H9 (cell line): ENCODE data around the gene SLC35B3. TPM values are rescaled to one million over a fixed set of nuclear protein-coding genes. Genes with fewer than 3 reads are reported as not detected.

Source experiments
- DNase-seq: peaks from one replicate; pipeline ENCODE4 v3.0.0-alpha.2; 2017
- H2AFZ ChIP-seq: one replicate; pipeline ENCODE4 v1.6.1; 2013; ENCODE audit warnings: mild to moderate bottlenecking, low read length, control low read depth, moderate library complexity
- H2AK5ac ChIP-seq: 2 replicates; pipeline ENCODE4 v1.6.1; 2013; ENCODE audit warnings: low read length, control low read depth, mixed read lengths; ENCODE audit not compliant: insufficient read length
- H2BK120ac ChIP-seq: one replicate; pipeline ENCODE4 v1.6.1; 2013; ENCODE audit warnings: low read depth, mild to moderate bottlenecking, low read length, control low read depth, inconsistent platforms; ENCODE audit not compliant: poor library complexity, severe bottlenecking
- H2BK12ac ChIP-seq: 2 replicates; pipeline ENCODE4 v1.6.1; 2013; ENCODE audit warnings: low read length, control low read depth, mixed read lengths, low read depth; ENCODE audit not compliant: insufficient read length
- H2BK15ac ChIP-seq: 2 replicates; pipeline ENCODE4 v1.6.1; 2013; ENCODE audit warnings: low read depth, low read length, control low read depth
- H2BK20ac ChIP-seq: one replicate; pipeline ENCODE4 v1.6.1; 2013; ENCODE audit warnings: low read depth, mild to moderate bottlenecking, low read length, control low read depth, inconsistent platforms; ENCODE audit not compliant: poor library complexity, severe bottlenecking
- H2BK5ac ChIP-seq: 2 replicates; pipeline ENCODE4 v1.6.1; 2013; ENCODE audit warnings: low read length, control low read depth, mixed read lengths; ENCODE audit not compliant: insufficient read length
- H3K14ac ChIP-seq: 2 replicates; pipeline ENCODE4 v1.6.1; 2013; ENCODE audit warnings: low read length, control low read depth; ENCODE audit not compliant: insufficient read depth
- H3K18ac ChIP-seq: 2 replicates; pipeline ENCODE4 v1.6.1; 2013; ENCODE audit warnings: low read depth, mild to moderate bottlenecking, mixed read lengths, low read length, control low read depth; ENCODE audit not compliant: insufficient read length
- H3K23ac ChIP-seq: 2 replicates; pipeline ENCODE4 v1.6.1; 2013; ENCODE audit warnings: low read length, control low read depth, mixed read lengths, low read depth; ENCODE audit not compliant: insufficient read length
- H3K23me2 ChIP-seq: 2 replicates; pipeline ENCODE4 v1.6.1; 2013; ENCODE audit warnings: low read depth, mild to moderate bottlenecking, mixed read lengths, low read length, control low read depth; ENCODE audit not compliant: insufficient read length, poor library complexity, severe bottlenecking
- H3K27ac ChIP-seq: 2 replicates; pipeline ENCODE4 v1.5.1; 2013; ENCODE audit warnings: low read length, control low read depth, mixed read lengths, low read depth; ENCODE audit not compliant: insufficient read length
- H3K27me3 ChIP-seq: 2 replicates; pipeline ENCODE4 v1.6.1; 2013; ENCODE audit warnings: low read length, control low read depth, inconsistent platforms; ENCODE audit not compliant: insufficient read depth
- H3K4ac ChIP-seq: 2 replicates; pipeline ENCODE4 v1.6.1; 2013; ENCODE audit warnings: low read depth, mild to moderate bottlenecking, control low read depth, inconsistent platforms, low read length, moderate library complexity
- H3K4me1 ChIP-seq: 2 replicates; pipeline ENCODE4 v1.6.1; 2013; ENCODE audit warnings: low read length, control low read depth, inconsistent platforms; ENCODE audit not compliant: insufficient read depth
- H3K4me2 ChIP-seq: 2 replicates; pipeline ENCODE4 v1.6.1; 2013; ENCODE audit warnings: low read length, control low read depth, mixed read lengths; ENCODE audit not compliant: insufficient read length, insufficient read depth
- H3K56ac ChIP-seq: 2 replicates; pipeline ENCODE4 v1.6.1; 2013; ENCODE audit warnings: low read depth, mild to moderate bottlenecking, mixed read lengths, low read length, control low read depth; ENCODE audit not compliant: insufficient read length
- H3K79me1 ChIP-seq: 2 replicates; pipeline ENCODE4 v1.6.1; 2013; ENCODE audit warnings: low read depth, mild to moderate bottlenecking, moderate library complexity, low read length, control low read depth, inconsistent platforms; ENCODE audit not compliant: insufficient read depth, poor library complexity, severe bottlenecking
- H3K79me2 ChIP-seq: 2 replicates; pipeline ENCODE4 v1.6.1; 2013; ENCODE audit warnings: low read length, control low read depth, inconsistent platforms; ENCODE audit not compliant: insufficient read depth
- H3K9ac ChIP-seq: 2 replicates; pipeline ENCODE4 v1.6.1; 2013; ENCODE audit warnings: low read length, control low read depth, mixed read lengths; ENCODE audit not compliant: insufficient read length; ENCODE audit errors: extremely low read depth
- H3K9me3 ChIP-seq: one replicate; pipeline ENCODE4 v1.6.1; 2013; ENCODE audit warnings: low read depth, low read length, inconsistent platforms; ENCODE audit not compliant: control insufficient read depth
- H3T11ph ChIP-seq: one replicate; pipeline ENCODE4 v1.6.1; 2013; ENCODE audit warnings: mild to moderate bottlenecking, low read length, control low read depth, inconsistent platforms
- H4K20me1 ChIP-seq: one replicate; pipeline ENCODE4 v1.6.1; 2013; ENCODE audit not compliant: control insufficient read depth, insufficient read length, insufficient read depth
- H4K5ac ChIP-seq: 2 replicates; pipeline ENCODE4 v1.6.1; 2013; ENCODE audit warnings: low read depth, mild to moderate bottlenecking, mixed read lengths, low read length, control low read depth; ENCODE audit not compliant: insufficient read length
- H4K8ac ChIP-seq: replicated peaks from 2 replicates; pipeline ENCODE4 v1.6.1; 2013; ENCODE audit warnings: low read length, control low read depth, mixed read lengths, low read depth; ENCODE audit not compliant: insufficient read length
- H4K91ac ChIP-seq: 2 replicates; pipeline ENCODE4 v1.6.1; 2013; ENCODE audit warnings: low read depth, mild to moderate bottlenecking, moderate library complexity, mixed read lengths, low read length, control low read depth; ENCODE audit not compliant: insufficient read length
- H3K27ac Mint-ChIP-seq, 3 experiments: 2 replicates in 2 of 3; 3 replicates in 1 of 3; pipeline ENCODE4 v1.8.0; 2020 to 2021; ENCODE audit warnings: mixed read lengths in 3 of 3, mild to moderate bottlenecking in 1 of 3, moderate library complexity in 1 of 3
- H3K27me3 Mint-ChIP-seq: 2 replicates; pipeline ENCODE4 v1.8.0; 2021; ENCODE audit warnings: low read depth, mild to moderate bottlenecking, moderate library complexity, mixed read lengths
- H3K36me3 Mint-ChIP-seq, 3 experiments: 2 replicates in 2 of 3; 3 replicates in 1 of 3; pipeline ENCODE4 v1.8.0; 2020 to 2021; ENCODE audit warnings: low read depth in 3 of 3, mixed read lengths in 3 of 3; ENCODE audit not compliant: insufficient read depth in 1 of 3
- H3K4me1 Mint-ChIP-seq, 2 experiments: 2 replicates each; pipeline ENCODE4 v1.8.0; 2020; ENCODE audit warnings: mixed read lengths in 2 of 2
- H3K4me3 Mint-ChIP-seq, 2 experiments: 2 replicates in 1 of 2; 3 replicates in 1 of 2; pipeline ENCODE4 v1.8.0; 2020 to 2021; ENCODE audit warnings: mild to moderate bottlenecking in 2 of 2, mixed read lengths in 2 of 2, moderate library complexity in 1 of 2
- H3K9me3 Mint-ChIP-seq, 2 experiments: 2 replicates in 1 of 2; 3 replicates in 1 of 2; pipeline ENCODE4 v1.8.0; 2020; ENCODE audit warnings: mild to moderate bottlenecking in 2 of 2, mixed read lengths in 2 of 2, moderate library complexity in 1 of 2
- CTCF ChIP-seq: fragments of 200-600 bp; sonication (generic); conservative IDR thresholded peaks from 3 replicates; pipeline ENCODE4 v1.8.0; 2021; ENCODE audit warnings: antibody characterized with exemption, mild to moderate bottlenecking
- WGBS: extraction: QIAGEN DNeasy Blood & Tissue Kit; methylation state at CpG from one replicate; pipeline ENCODE4 v1.1.7; 2013; ENCODE audit warnings: missing lambda C conversion rate, low lambda C conversion rate, mixed read lengths; ENCODE audit not compliant: insufficient read length; ENCODE audit errors: extremely low coverage; 5-methylcytosine and 5-hydroxymethylcytosine counted together
- total RNA-seq: library from RNA; stranded (reverse); gene quantifications from 2 replicates; pipeline ENCODE4 v1.2.1, GENCODE V29; 2021

SLC35B3 gene
- total RNA-seq, 1 experiment from 2014 or later, result 8.4 TPM

GRCh38 chr6:8392569-8392968 lies 42.8 kb downstream of the SLC35B3 start:
- no CpG with 5 or more reads among the region's 2 CpGs for WGBS
- H3K27me3 Mint-ChIP-seq, result no peaks in the 10 kb centered on the region
- no peaks in the 10 kb centered on the region for H3K9me3 Mint-ChIP-seq

More at GRCh38 chr6:8392569-8392968, 42.8 kb downstream of the SLC35B3 start:
- Mint-ChIP-seq H3K4me3 (no peak overlapping the region), H3K27ac (no peak overlapping the region), H3K36me3 (peaks cover 0 to 2% (median 0%) of the 10 kb centered on the region in 3 experiments; a peak in 1 of 7 replicates), H3K4me1 (peaks cover 2 to 5% of the 10 kb centered on the region in 2 experiments; a peak in 1 of 4 replicates)
- Histone ChIP-seq H3K14ac (no peak overlapping the region), H3K18ac (no peak overlapping the region), H2BK5ac (no peak overlapping the region), H2AK5ac (no peak overlapping the region), H2BK120ac (no peak overlapping the region), H3K9ac (no peak overlapping the region), H4K91ac (no peak overlapping the region), H4K20me1 (no peaks in the 10 kb centered on the region), H3K4ac (no peak overlapping the region), H3K27ac (no peak overlapping the region), H3K23me2 (no peaks in the 10 kb centered on the region), H2BK15ac (no peak overlapping the region), H4K8ac (no peak overlapping the region), H2AFZ (no peak overlapping the region), H3K56ac (no peak overlapping the region), H2BK20ac (no peak overlapping the region), H2BK12ac (no peak overlapping the region), H3K4me1 (no peaks in the 10 kb centered on the region; the same call in 1 of the 2 replicates), H3K79me1 (no peaks in the 10 kb centered on the region), H3K23ac (no peak overlapping the region), H3T11ph (no peak overlapping the region), H4K5ac (no peak overlapping the region), H3K79me2 (no peaks in the 10 kb centered on the region), H3K4me2 (no peak overlapping the region), H3K9me3 (no peaks in the 10 kb centered on the region), H3K27me3 (no peaks in the 10 kb centered on the region)
- no peak for TF ChIP-seq CTCF
- DNase-seq, result no peak
